Measurements from ENCODE around the gene SIN3A. TPM values are rescaled to one million over a fixed set of nuclear protein-coding genes. Genes with fewer than 3 reads are reported as not detected.

Gene SIN3A
- 14.6 and 22.9 TPM in 2 replicates for total RNA-seq

DNA sequence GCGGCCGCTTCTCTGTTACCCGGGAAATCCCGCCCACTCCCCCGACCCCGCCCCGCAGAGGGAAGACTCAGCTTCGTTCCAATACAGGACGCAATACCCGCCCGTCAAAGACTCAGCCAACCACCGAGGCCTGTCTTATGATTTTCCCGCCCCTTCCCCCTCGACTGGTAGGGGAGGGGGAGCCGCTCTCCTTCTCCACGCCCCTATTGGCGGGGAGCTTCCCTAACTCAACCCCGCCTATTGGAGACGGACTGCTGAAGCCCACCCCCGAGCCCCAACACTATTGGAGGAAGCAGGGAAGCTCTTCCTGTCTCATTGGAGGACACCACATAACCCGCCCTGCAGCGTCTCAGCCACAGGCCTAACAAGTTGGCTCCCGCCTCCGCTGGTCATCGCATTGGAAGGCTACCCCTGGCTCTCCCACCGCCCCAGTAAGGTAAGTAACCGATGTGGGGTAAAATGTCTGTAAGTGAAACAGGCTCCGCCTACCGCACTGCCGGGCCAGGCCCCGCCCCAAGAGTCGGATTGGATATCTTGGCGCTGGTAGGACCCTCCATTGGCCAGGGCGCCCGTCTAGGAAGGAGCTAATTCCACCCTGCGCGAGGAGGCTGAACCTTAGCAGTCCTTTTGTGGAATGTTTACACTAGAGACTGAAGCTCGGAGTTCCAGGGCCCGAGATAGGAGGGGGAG is at the start of gene SIN3A:
Gene SIN3A, minus strand, starts transcription at position 17 of the 690 bp plus-strand sequence. CDS start 21,315 bp downstream, outside the sequence.

DNA sequence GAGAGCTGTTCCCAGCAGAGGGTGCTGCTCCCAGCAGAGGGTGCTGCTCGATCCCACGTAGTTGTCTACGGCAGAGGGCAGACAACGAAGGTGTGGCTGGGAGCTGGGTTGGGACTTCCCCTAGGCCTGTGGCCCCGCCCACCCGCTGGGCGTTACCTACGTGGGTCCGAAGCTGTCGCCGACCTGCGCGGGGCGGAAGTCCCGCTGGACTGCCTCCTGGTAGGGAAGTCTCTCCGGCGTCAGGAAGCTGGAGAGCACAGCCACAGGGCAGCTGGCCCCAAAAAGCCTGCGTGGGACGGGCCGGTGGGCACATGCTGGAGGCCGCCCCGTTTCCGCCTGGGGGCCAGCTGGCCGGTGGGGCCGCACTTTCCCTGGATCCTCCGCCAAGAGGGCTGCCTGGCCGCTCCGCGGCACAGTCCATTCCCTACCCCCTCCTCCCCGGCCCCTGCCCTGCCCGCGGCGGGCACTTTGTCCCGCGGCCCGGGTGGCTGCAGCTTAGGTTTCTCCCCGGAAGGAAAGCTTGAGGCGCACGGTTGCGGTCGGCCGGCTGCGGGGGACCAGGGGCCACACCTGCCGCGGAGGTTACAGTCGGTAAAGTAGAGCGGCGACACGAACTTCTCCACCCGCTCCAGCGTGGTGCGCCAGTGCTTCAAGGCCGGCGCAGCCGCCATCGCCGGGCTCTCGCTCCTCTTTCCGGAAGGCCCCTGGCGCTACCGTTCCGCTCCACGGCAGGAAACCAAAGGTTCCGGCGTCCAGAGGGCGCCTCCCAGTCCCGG is 83.4 kb downstream of the SIN3A start, which contains the start of gene MAN2C1:
Gene MAN2C1, minus strand, starts transcription at position 695 of the 776 bp plus-strand sequence. Its CDS starts 24 bp downstream, at position 671.

GRCh38 chr15:75346796-75347221 is 104.7 kb downstream of the SIN3A start, which contains the start of gene NEIL1:
NEIL1 (plus strand) TSS chr15:75347039; CDS start chr15:75348906, 1,867 bp downstream.

DNA sequence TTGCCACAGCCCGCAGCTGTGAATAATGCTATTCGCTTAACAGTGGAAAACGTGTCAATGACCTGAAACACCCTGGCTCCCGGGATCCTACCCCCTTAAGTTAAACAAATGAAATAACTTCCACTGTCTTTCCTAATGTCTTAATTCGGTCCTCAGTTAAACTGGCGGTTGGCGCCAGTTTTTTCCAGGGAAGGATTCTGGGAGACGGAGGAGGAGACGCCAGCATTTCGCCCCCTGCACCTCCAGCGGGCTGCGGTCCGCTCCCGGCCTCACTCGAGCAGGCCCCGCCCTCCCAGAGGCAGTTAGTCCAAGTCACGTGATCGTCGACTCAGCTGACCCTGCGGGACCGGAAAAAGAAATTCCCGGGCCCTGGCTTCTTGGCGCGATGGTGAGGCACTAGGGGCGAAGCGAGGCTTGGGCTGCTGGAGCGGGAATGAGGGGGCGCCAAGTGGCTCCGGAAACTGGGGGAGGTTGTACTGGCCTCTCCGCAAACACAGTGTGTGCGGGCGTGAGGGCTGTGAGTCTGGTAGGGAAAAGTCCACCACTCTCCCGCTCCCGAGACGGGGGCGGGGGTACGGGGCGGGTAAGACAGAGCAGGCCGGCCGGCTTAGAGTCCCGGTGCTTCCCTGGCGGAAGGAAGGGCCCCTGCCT is 115.7 kb downstream of the SIN3A start, which contains the start of gene COMMD4:
Gene COMMD4, plus strand, starts transcription at position 359 of the 651 bp plus-strand sequence. Its CDS starts 27 bp downstream, at position 386.

Other genes starting within 250 kb of the SIN3A start
- 4.0 and 9.4 TPM in 2 replicates for gene C15orf39, start 249.8 kb downstream of the SIN3A start, total RNA-seq
- gene GOLGA6C, start 193.4 kb downstream of the SIN3A start, total RNA-seq, result not detected in 2 replicates
- not detected in 2 replicates for gene GOLGA6D, start 168.9 kb downstream of the SIN3A start, total RNA-seq
- gene COMMD4, start 115.6 kb downstream of the SIN3A start, total RNA-seq, result 87.7 and 91.5 TPM in 2 replicates
- gene NEIL1, start 104.7 kb downstream of the SIN3A start, total RNA-seq, result 13.3 and 17.5 TPM in 2 replicates
- 111 and 117 TPM in 2 replicates for gene MAN2C1, start 83.1 kb downstream of the SIN3A start, total RNA-seq
- gene PTPN9, start 127.6 kb upstream of the SIN3A start, total RNA-seq, result 15.3 and 15.7 TPM in 2 replicates
- 24.4 and 28.1 TPM in 2 replicates for gene SNUPN, start 174.0 kb upstream of the SIN3A start, total RNA-seq
- gene IMP3, start 188.5 kb upstream of the SIN3A start, total RNA-seq, result 96.5 and 103 TPM in 2 replicates
- gene SNX33, start 196.2 kb upstream of the SIN3A start, total RNA-seq, result 4.0 and 4.5 TPM in 2 replicates